AG10803 (cell line): ENCODE results near the gene MAK.

Source experiments
- DNase-seq: peaks from one replicate; pipeline ENCODE4 v3.0.0; 2010; ENCODE audit warnings: low read depth
- H3K4me3 ChIP-seq: 2 replicates; pipeline ENCODE4 v1.5.1; 2011; ENCODE audit warnings: mild to moderate bottlenecking, low read length, control low read depth
- TF ChIP-seq, protein P1 (sequence below): conservative IDR thresholded peaks from 2 replicates; pipeline ENCODE4 v1.5.1; 2011; ENCODE audit warnings: mild to moderate bottlenecking, low read length, control low read depth, inconsistent platforms

Gene MAK

DNA sequence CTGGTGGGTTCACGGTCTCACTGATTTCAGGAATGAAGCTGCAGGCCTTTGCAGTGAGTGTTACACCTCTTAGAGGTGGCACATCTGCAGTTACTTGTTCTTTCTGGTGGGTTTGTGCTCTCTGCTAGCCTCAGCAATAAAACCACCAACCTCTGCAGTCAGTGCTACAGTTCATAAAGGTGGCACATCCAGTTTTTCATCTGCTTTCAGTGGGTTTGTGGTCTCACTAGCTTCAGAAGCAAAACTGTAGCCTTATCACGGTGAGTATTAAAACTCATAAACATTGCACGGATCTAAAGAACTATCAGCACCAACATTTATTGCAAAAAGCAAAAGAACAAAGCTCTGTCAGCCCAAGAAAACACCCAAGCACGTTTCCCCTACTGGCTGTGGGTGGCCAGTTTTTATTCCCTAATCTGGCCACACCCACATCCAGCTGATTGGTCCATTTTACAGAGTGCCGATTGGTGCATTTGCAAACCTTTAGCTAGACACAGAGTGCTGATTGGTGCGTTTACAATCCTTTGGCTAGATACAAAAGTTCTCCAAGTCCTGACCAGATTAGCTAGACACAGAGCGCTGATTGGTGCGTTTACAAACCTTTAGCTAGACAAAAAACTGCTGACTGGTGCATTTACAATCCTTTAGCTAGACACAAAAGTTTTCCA is 118.9 kb downstream of the MAK start:
- peak overlapping the region; percentile 70 for H3K4me3 ChIP-seq
- DNase-seq: peak; percentile 3
- TF ChIP-seq, protein P1, sequence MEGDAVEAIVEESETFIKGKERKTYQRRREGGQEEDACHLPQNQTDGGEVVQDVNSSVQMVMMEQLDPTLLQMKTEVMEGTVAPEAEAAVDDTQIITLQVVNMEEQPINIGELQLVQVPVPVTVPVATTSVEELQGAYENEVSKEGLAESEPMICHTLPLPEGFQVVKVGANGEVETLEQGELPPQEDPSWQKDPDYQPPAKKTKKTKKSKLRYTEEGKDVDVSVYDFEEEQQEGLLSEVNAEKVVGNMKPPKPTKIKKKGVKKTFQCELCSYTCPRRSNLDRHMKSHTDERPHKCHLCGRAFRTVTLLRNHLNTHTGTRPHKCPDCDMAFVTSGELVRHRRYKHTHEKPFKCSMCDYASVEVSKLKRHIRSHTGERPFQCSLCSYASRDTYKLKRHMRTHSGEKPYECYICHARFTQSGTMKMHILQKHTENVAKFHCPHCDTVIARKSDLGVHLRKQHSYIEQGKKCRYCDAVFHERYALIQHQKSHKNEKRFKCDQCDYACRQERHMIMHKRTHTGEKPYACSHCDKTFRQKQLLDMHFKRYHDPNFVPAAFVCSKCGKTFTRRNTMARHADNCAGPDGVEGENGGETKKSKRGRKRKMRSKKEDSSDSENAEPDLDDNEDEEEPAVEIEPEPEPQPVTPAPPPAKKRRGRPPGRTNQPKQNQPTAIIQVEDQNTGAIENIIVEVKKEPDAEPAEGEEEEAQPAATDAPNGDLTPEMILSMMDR: no peak

DNA sequence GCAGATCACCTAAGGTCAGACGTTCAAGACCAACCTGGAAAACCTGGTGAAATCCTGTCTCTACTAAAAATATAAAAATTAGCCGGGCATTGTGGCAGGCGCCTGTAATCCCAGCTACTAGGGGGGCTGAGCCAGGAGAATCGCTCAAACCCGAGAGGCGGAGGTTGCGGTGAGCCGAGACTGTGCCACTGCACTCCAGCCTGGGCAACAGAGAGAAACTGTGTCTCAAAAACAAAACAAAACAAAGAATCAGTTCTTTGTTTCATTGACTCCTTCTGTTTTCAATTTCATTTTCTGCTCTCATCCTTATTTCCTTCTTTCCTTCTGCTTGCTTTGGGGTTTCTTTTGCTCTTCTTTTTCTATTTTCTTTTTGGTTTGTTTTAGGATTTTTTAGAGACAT is 124.4 kb downstream of the MAK start:
- H3K4me3 ChIP-seq: no peak overlapping the region
- TF ChIP-seq, protein P1: no peak
- DNase-seq: no peak
